Measurements from ENCODE around the gene RABL3.

- TF ChIP-seq CTCF (IDR thresholded peaks at IDR 0.05) (no peak), POLR2A (IDR thresholded peaks at IDR 0.05) (peak in 1 of 2 donors; percentile 51)
Observed at GRCh38 chr3:120742198-120742848, at the start of gene RABL3, which contains the start of gene GTF2E1.

Measured in uterus (tissue), 2 donors.